ENCODE results near the gene KCNQ2.

Gene KCNQ2

GRCh38 chr20:63371291-63371865 lies 101.1 kb downstream of the KCNQ2 start:
- Histone ChIP-seq H3K36me3 (ENCODE audit: insufficient read depth, insufficient read length, low read length) (no peaks in the 10 kb centered on the region), H3K27me3 (ENCODE audit: insufficient read depth, insufficient read length) (peaks cover 4% of the 10 kb centered on the region)
- TF ChIP-seq SUZ12 (IDR thresholded peaks at IDR 0.05; ENCODE audit: extremely low read depth, insufficient read depth, insufficient read length) (no peak), YY1 (IDR thresholded peaks at IDR 0.05; ENCODE audit: insufficient read depth, insufficient read length) (no peak)

GRCh38 chr20:63370618-63371187 lies 101.8 kb downstream of the KCNQ2 start:
- no peak for DNase-seq (ENCODE audit: low read depth, low spot score)
- no peaks in the 10 kb centered on the region for H3K36me3 ChIP-seq (ENCODE audit: insufficient read depth, insufficient read length, low read length)
- H3K9me3 ChIP-seq (ENCODE audit: insufficient read depth, low read length): no peaks in the 10 kb centered on the region
- H3K4me1 ChIP-seq (ENCODE audit: insufficient read depth, insufficient read length): peaks cover 24% of the 10 kb centered on the region
- H3K9ac ChIP-seq (ENCODE audit: insufficient read length, low read depth): no peak overlapping the region
- no peak overlapping the region for H3K4me3 ChIP-seq (ENCODE audit: insufficient read length, low read depth)
- no peak for TF ChIP-seq YY1 (IDR thresholded peaks at IDR 0.05; ENCODE audit: insufficient read depth, insufficient read length)
- no peak for TF ChIP-seq ZNF274 (IDR thresholded peaks at IDR 0.05; ENCODE audit: low read depth, low read length)
- TF ChIP-seq SUZ12 (IDR thresholded peaks at IDR 0.05; ENCODE audit: extremely low read depth, insufficient read depth, insufficient read length): no peak
- peaks cover 4% of the 10 kb centered on the region for H3K27me3 ChIP-seq (ENCODE audit: insufficient read depth, insufficient read length)

More at GRCh38 chr20:63371291-63371865, 101.1 kb downstream of the KCNQ2 start:
- Histone ChIP-seq H3K4me3 (ENCODE audit: insufficient read length, low read depth) (no peak overlapping the region), H3K4me1 (ENCODE audit: insufficient read depth, insufficient read length) (peaks cover 24% of the 10 kb centered on the region), H3K9me3 (ENCODE audit: insufficient read depth, low read length) (no peaks in the 10 kb centered on the region), H3K9ac (ENCODE audit: insufficient read length, low read depth) (no peak overlapping the region)
- no peak for DNase-seq (ENCODE audit: low read depth, low spot score)

GRCh38 chr20:63369724-63370617 lies 102.5 kb downstream of the KCNQ2 start:
- Histone ChIP-seq H3K36me3 (ENCODE audit: insufficient read depth, insufficient read length, low read length) (no peaks in the 10 kb centered on the region), H3K27me3 (ENCODE audit: insufficient read depth, insufficient read length) (peaks cover 4% of the 10 kb centered on the region), H3K9me3 (ENCODE audit: insufficient read depth, low read length) (no peaks in the 10 kb centered on the region), H3K9ac (ENCODE audit: insufficient read length, low read depth) (no peak overlapping the region), H3K4me1 (ENCODE audit: insufficient read depth, insufficient read length) (peaks cover 24% of the 10 kb centered on the region), H3K4me3 (ENCODE audit: insufficient read length, low read depth) (no peak overlapping the region)
- TF ChIP-seq SUZ12 (IDR thresholded peaks at IDR 0.05; ENCODE audit: extremely low read depth, insufficient read depth, insufficient read length) (no peak), ZNF274 (IDR thresholded peaks at IDR 0.05; ENCODE audit: low read depth, low read length) (no peak), YY1 (IDR thresholded peaks at IDR 0.05; ENCODE audit: insufficient read depth, insufficient read length) (no peak)
- DNase-seq (ENCODE audit: low read depth, low spot score): no peak

- TF ChIP-seq SUZ12 (IDR thresholded peaks at IDR 0.05; ENCODE audit: extremely low read depth, insufficient read depth, insufficient read length): no peak
- no peak for TF ChIP-seq YY1 (IDR thresholded peaks at IDR 0.05; ENCODE audit: insufficient read depth, insufficient read length)
- no peak for TF ChIP-seq ZNF274 (IDR thresholded peaks at IDR 0.05; ENCODE audit: low read depth, low read length)
- peaks cover 21% of the 10 kb centered on the region for H3K4me1 ChIP-seq (ENCODE audit: insufficient read depth, insufficient read length)
Observed at GRCh38 chr20:63369024-63369530, 103.4 kb downstream of the KCNQ2 start.

GRCh38 chr20:63368151-63368550 lies 104.3 kb downstream of the KCNQ2 start:
- TF ChIP-seq SUZ12 (IDR thresholded peaks at IDR 0.05; ENCODE audit: extremely low read depth, insufficient read depth, insufficient read length) (no peak), ZNF274 (IDR thresholded peaks at IDR 0.05; ENCODE audit: low read depth, low read length) (no peak), YY1 (IDR thresholded peaks at IDR 0.05; ENCODE audit: insufficient read depth, insufficient read length) (no peak)
- Histone ChIP-seq H3K9ac (ENCODE audit: insufficient read length, low read depth) (no peak overlapping the region), H3K27me3 (ENCODE audit: insufficient read depth, insufficient read length) (no peaks in the 10 kb centered on the region), H3K36me3 (ENCODE audit: insufficient read depth, insufficient read length, low read length) (no peaks in the 10 kb centered on the region), H3K4me1 (ENCODE audit: insufficient read depth, insufficient read length) (peaks cover 23% of the 10 kb centered on the region), H3K9me3 (ENCODE audit: insufficient read depth, low read length) (no peaks in the 10 kb centered on the region), H3K4me3 (ENCODE audit: insufficient read length, low read depth) (no peak overlapping the region)
- DNase-seq (ENCODE audit: low read depth, low spot score): no peak

More at GRCh38 chr20:63369024-63369530, 103.4 kb downstream of the KCNQ2 start:
- H3K27me3 ChIP-seq (ENCODE audit: insufficient read depth, insufficient read length): no peaks in the 10 kb centered on the region
- no peaks in the 10 kb centered on the region for H3K36me3 ChIP-seq (ENCODE audit: insufficient read depth, insufficient read length, low read length)
- DNase-seq (ENCODE audit: low read depth, low spot score): no peak
- H3K9ac ChIP-seq (ENCODE audit: insufficient read length, low read depth): no peak overlapping the region
- no peak overlapping the region for H3K4me3 ChIP-seq (ENCODE audit: insufficient read length, low read depth)
- H3K9me3 ChIP-seq (ENCODE audit: insufficient read depth, low read length): no peaks in the 10 kb centered on the region

- DNase-seq (ENCODE audit: low read depth, low spot score): no peak
- peaks cover 4% of the 10 kb centered on the region for H3K27me3 ChIP-seq (ENCODE audit: insufficient read depth, insufficient read length)
- H3K9ac ChIP-seq (ENCODE audit: insufficient read length, low read depth): no peak overlapping the region
- TF ChIP-seq SUZ12 (IDR thresholded peaks at IDR 0.05; ENCODE audit: extremely low read depth, insufficient read depth, insufficient read length): no peak
- no peaks in the 10 kb centered on the region for H3K9me3 ChIP-seq (ENCODE audit: insufficient read depth, low read length)
- no peak overlapping the region for H3K4me3 ChIP-seq (ENCODE audit: insufficient read length, low read depth)
- no peaks in the 10 kb centered on the region for H3K36me3 ChIP-seq (ENCODE audit: insufficient read depth, insufficient read length, low read length)
- H3K4me1 ChIP-seq (ENCODE audit: insufficient read depth, insufficient read length): peaks cover 27% of the 10 kb centered on the region
Observed at GRCh38 chr20:63367446-63368055, 104.9 kb downstream of the KCNQ2 start.

Measured in NT2/D1 (cell line).